HG03342 (cell line): ENCODE data around the gene NEK6.

Source experiments
- ATAC-seq: cut with Tn5 transposase; IDR thresholded peaks from one replicate; pipeline ENCODE4 v1.9.1; 2021; ENCODE audit warnings: mild to moderate bottlenecking, moderate library complexity; ENCODE audit not compliant: unreplicated experiment

Gene NEK6

DNA sequence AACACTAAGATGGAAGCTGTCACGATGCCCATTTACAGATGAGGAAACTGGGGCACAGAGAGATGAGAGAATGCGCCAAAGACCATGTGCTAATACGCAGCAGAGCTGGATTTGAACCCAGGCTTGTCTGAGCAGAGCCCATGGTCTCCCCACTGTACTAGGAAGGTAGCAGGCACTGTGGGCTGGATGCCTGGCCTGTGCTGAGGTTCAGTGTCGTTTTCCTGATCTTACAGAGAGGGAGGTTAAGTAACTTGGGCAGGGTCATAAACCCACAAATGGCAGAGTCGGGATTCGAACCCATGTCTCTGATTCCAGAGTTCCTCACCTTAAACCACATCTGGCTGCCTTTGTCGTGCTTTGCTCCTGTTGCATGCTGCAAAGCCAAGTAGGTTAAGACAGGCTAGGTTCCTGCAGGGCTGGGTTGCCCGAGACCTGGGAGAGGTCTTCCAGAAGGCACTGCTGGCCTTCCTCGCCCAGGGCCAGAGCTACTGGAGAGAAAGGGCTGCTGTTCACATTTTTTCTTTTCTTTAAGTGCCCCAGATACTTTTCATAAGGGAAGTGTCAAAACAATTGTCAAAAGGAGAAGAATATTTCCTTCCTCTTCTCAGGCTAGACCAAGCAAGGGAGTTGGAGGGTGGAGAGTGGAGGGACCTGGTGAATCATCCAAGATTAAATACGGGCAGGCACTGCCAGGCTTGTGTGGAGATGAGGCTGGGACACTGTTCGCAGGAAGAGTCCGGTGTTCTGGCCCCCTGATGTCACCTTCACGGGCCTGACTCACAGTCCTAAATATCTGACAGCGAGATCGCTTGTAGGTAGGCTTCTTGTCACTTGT is 3.2 kb downstream of the NEK6 start:
- no peak for ATAC-seq

DNA sequence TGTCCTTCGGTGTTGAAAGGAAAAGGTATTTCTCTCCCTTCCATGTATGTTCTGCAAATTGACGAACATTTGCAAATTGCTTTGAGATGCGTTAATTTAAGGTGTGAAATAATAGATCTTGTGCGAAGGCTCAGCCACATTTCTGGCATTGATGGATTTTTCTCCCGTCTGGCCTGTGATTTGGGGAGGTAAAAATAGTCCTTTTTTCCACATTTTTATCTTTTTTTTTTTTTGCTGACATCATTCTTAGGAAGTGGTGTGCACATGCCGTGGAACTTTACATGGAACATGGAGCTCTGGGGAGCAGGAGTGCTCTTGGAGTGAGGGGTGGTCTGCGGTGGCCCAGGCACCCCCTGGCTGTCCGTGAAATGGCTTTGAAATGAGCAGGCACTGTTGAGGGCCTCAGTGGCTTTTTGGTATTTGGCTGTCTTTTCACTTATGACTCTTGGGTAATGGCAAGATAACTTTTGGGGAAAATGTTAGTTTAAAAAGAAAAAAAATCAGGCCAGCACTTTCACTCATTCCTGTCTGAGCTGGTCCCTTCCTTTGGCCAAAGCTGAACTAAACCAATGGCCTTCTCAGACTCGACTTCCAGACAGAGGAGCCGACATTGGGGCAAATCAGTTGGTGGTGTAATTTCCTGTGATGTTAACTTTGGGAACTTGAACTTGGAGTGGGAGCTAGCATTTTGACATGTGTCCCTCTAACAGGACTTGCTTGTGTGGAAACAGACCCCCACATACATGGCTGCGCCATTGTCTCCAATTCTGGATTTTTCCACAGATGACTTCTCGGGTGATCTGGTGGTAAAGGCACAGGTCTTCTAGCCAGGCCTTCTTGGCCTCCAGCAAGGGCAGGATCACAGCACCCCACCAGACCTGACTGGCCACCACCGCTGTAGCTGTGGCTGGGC is 4.2 kb downstream of the NEK6 start:
- ATAC-seq, result no peak

DNA sequence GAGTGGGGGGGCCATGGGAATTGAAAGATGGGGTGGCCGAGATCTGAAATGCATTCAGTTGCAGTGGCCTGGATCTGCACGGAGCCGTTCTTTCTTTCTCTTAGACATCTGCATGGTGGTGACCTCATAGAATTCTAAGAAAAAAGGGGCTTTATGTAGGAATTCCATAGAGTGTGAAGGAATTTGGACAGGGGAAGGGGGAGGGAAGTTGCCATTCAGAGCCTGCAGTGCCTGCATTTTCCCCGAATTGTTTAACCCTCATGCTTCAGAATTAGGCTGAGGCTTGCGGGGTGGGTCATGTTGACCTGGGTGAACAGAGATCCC is 4.9 kb downstream of the NEK6 start:
- ATAC-seq, result no peak

DNA sequence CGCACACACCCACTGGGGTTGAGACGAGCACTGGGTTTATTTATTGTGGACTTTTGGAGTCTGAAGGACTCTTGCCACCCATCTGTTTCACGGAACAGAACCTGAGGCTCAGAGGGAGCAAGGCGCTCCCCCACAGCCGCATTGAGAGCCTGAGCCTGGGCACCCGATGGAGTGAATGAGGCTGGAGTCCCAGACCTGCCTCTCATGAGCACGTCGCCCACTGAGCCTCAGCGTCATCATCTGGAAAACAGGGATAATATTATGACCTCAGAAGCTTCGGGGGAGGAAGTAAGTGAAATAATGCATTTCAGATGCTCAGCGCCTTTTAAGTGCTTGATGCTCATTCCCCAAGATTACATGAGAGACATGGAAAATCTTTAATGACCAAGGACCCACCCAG is 5.5 kb downstream of the NEK6 start:
- ATAC-seq, result no peak

DNA sequence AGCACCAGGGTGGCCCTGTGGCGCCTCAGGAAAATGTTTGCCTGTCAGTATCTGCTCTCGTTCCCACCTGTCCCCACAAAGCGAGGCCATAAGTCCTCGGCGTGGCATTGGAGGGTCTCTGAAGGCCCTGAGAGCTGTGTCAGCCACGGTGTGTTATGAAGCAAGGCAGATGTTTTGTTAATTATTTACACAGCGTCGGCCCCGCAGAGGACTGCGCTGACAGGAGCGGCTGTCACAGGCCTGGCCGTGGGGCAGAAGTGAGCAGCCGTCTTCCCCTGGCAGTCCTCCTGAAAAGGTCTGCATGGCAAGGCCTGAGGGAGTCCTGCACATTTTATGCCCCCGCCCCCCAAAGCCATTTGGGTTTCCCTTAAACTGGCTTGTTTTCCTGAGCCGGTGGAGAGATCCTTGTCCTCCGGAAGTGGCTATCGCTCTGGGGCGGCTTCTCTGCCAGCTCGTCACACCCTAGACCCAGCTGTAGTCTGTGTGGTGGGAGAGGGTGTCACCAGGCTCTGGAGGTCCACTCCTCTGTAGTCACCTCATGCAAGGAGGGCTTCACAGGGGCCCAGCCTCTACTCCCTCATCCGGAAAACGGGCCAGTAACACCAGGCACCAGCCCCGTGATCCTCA is 6.2 kb downstream of the NEK6 start:
- ATAC-seq, result peak; percentile 36

DNA sequence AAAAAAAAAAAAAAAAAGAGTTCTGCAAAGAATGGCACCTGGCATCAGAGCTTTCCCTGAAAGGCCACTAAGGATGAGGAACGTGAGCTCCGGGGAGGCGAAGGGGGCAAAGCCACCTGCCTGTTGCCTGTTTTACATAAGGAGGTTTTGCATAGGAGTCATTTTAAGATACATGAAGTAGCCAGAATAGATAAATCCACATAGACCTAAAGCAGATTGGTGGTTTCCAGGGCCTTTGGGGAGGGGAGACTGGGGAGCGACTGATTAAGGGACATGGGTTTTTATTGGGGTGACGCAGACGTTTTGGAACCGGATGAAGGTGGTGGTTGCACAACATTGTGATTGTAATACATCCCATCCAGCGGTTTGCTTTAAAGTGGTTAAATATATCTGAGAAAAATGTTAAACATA is 7.1 kb downstream of the NEK6 start:
- ATAC-seq, result peak; percentile 46

DNA sequence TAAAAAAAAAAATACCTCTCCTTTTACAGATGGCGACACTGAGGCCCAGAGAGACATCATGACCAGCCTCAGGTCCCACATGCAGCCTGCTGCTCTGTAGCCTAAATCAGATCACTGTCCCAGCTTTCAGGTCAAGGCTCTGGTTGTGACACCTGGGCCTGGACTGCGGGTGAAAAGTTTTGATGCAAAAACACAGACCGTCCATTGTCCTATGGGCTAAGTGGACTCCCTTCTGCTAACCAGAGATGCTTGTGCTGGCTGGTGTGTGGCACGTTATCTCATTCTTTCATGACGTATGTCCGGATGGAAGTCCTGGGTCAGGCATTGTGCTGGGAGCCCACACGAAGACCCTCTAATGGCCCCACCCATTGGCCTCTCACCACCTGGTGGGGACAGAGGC is 7.8 kb downstream of the NEK6 start:
- ATAC-seq, result no peak

DNA sequence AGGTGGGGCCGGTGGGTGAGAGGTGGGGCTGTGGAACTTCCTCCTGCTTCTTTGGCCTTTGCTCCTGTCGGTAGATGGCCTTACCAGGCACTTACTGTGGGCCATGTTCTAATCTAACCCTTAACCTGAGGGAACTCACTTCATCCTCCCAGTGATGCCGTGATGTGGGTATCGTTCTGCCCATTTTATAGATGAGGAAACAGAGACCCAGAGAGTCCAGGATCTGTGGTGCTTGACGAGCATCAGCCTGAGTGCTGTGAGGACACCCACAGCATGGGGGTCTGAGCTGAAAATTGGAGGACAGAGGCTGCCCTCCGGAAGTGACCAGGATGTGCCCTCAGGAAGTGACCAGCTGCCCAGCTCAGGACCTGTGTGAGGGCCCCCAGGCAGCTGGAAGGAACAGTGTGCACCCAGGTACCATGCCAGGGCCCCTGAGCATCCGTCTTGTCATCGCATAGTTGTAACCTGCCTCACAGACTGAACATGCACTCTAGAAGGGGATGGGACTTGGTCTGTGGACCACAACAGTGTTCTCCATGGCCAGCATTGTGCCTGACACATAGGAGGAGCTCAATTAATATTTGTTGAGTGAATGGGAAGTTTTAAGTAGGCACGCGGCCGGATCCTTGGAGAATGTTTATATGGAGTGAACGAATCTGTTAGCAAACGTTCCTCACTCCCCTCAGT is 8.5 kb downstream of the NEK6 start:
- no peak for ATAC-seq

DNA sequence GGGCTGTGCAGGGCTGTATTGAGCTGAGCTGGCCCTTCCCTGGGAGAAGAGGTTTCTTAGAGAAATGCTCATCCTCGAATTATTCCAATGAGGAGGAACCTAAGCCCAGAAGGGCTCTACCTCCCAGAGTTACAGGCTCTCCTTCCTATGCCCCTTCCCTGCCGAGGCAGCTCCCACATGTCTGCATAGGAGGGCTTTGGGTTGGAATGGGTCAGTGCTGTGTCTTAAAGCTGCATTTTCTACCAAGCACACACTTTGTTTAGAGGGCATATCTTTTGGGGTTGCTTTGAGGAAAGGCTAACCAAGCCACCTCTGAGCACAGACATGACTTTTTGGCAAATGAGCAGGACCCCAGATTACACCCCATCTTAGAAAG is 9.1 kb downstream of the NEK6 start:
- no peak for ATAC-seq

DNA sequence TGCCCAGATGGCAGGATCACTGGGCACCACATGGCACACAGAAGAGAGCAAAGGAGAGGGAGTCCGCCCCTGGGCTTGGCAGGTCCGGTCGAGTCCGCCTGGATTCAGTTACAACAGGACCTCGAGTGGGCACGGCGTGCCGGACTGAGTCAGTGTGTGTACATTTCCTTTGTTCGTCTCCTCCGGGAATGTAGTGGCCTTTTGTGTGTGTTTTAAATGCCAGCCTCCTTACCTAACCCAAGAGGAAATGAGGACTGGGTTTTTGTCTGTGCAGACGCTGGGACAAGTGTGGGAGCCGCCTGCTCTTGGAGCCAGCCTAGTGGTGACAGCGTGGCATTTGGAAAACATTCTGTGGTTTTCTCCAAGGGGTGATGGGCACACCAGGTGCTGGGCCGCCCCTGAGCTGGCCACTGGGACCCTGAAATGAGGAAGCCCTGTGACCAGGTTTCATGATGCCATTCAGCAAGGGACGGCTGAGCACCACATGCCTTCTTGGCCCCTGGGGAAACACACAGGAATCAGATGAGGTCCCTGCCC is 9.6 kb downstream of the NEK6 start:
- ATAC-seq, result no peak

DNA sequence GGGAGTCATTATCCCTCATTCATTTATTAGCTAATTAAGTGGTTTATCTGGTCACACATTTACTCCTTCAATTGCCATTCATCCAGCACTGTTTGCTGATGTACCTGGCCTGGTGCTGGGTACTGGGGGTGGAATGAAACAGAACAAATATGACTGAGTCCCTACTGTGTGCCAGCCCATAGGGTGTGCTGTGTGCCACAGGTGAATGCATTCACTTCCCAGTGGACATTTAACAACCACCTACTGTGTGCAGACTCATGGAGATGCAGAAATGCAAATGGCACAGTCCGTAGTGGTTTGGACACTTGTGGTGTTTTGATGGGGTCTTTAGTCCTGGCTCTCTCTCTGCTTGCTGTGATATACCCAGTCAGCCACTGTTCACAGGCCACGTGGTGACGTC is 10.5 kb downstream of the NEK6 start:
- ATAC-seq, result no peak

DNA sequence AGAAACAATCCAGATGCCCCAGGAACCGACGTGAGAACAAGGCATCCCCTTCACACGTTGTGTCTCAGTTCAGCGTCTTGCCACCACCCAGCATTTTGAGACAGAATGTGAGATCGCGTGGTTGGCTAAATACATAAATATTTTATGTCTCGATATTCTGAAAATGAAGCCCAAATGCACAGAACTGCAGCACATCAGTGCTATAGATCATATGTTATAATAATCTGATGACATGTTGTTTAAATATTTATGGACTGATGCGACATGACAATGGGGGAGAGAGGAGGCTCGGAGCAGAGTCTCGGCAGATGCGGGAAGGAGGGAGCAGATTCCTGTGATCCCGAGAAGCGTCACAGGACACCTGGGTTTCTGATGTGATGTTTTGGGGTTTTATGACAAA is 10.9 kb downstream of the NEK6 start:
- ATAC-seq, result no peak

DNA sequence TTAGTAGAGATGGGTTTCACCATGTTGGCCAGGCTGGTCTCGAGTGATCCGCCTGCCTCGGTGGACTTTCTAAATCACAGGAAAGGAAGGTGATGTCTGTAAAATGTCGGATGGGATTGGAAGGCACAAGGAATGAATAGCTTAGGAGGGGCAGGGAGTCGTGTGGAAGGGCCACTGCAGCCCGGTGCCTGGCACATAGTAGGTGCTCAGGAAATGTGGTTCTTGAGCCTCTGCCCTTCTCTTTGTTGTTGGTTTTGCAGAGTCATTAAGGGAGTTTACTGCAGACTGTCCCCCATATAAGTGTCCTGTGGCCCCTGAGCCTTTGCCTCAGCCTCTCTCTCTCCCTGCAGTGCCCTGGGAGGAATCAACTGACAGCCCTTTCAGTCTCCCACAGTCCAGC is 11.8 kb downstream of the NEK6 start:
- no peak for ATAC-seq

DNA sequence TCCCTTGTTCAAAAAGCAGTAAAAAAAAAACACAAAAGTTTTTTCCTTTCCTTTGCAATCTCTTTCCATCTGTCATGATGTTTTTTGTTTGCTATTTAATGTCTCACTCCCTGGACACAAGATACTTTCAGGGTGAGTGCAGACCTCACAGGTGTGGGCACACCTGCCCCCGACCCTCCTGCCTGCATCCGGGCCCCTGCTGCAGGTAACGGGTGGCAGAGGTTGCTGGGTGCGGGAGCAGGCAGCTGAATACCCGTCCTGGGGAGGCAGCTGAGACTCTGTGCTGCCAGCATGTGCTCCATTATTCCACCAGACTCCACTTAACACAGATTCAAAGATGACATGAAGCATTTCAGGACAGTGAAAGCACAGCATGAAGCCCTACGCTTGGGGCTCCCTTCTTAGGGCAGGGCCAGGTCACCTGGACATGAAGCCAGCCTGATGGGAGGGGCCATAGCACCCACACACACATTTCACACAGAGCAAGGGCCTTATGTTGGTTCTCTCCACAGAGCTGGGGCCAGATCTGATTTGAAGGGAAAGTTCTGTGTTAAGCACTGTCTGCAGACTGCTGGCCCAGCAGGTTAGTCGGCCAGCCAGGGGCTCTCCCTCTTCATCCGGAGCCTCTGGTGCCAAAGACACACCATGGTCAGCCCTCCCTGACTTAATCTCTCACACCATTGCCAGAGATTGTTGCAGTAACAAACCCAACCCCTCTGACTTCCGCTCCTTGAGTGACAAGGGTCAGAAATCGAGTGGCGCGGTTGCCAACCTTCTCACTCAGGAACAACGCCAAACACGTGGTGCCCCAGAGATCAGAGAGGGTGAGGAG is 13.0 kb downstream of the NEK6 start:
- no peak for ATAC-seq

DNA sequence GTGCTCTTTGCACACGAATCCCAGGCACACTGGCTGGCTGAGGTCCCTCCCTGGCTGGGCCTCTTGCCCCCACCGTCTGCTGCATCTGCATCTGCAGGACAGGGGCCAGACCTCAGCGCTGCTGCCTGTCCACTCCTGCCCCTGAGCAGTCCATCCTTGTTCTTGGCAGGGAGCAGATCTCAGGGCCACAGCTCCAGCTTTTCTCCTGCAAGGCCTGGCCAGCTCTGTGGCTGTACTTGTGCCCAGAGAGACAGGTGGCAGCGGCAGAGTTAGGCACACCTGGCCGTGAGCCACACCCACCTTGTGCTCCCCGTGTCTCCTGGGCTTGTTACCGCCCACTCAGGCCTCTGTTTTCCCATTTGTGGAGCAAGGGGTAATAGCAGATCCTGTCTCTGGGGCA is 13.9 kb downstream of the NEK6 start:
- no peak for ATAC-seq

DNA sequence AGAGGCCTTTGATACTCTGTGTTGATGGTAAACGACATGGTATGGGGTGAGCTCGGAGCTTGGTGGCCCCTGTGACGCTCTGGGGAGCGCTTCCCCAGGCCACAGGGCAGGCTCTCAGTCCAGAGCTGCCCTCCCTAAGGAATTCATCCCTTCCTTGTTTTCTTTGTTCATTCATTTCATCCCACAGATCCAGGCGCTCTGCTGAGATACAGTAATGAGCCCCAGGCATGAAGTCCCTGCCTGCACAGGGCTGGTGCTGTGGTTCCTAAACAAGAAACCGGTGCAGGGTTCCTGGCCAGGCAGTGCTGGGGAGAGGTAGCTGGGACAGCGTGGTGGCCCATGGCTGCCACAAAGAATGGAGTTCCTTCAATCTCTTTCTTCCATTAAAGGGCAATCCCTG is 14.4 kb downstream of the NEK6 start:
- no peak for ATAC-seq

DNA sequence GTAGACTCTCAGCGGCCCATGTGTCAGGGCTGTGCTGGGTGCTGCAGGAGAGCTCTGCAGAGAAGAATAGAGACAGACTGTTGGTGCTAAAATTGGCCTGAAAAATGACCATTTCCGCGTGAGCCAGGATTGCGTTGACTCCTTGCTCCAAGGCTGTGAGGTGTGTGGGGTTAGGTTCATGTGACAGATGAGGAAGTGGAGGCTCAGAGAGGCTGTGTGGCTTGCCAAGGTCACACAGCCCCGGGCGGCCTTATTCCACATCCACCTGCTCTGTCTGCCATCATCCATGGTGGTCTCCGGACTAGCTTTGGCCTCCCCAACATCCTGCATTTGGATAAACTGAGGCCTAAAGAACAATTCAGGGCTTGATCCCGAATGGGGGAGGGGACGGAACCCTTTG is 15.2 kb downstream of the NEK6 start:
- ATAC-seq, result no peak

DNA sequence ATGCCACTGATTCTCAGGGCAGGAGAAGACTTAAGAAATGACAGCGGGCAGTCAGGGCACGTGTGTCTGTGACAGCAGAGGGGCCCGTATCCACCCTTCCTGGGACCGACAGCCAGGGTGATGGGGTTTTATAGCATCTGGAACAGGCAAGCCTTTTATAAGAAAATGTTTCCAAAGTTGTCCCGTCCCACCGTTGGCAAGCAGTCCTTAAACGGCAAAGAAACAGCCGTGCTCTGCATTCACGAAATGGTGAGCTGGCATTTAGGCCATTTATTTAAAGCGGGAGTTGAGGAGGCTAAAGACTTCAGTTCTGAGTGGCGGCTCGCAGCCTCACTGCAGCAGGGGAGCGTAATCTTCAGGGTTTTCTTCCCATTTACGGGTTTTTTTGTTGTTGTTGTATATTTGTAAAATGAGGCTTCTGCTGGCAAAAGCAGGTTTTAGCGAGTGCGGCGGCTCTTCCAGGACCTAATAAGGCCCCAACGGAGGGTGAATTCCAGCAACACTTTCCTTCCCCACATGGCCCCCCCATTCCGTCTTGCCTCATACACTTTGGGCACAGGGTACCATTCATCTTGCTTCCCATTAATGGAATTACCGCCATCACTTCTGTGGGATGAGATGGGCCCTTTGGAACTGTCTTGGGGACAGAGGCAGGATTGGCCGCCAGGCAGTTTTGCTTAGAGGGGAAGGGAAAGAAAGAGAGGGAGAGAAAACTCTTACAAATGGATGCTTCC is 15.8 kb downstream of the NEK6 start:
- no peak for ATAC-seq

DNA sequence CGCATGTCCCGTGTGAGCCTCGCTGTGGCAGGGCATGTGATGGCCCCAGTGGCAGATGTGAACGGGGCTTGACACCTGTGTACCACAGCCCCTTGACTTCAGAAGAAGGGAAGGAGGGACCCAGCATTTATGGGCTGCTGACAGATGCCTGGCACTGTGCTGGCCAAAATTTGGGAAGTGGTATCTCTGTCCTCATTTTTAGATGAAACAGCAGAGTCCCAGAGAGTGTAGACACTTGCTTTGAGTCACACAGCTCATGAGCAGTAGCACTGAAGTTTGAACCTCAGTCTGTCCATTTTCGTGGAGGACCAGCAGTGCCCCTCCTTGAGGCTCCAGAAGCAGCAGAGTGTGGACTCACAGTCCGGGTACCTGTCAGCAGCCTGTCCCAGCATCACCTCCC is 16.5 kb downstream of the NEK6 start:
- ATAC-seq, result no peak
